Activated naive CD4-positive, alpha-beta T cell treated with anti-CD3 and anti-CD28 coated beads, Interleukin-2, amount 50 U/mL, for 16 hours (primary cell): ENCODE results near the gene ZMIZ1.

Experiments used
- DNase-seq: peaks from one replicate; pipeline ENCODE4 v3.0.0-alpha.2; 2020

The ZMIZ1 gene

DNA sequence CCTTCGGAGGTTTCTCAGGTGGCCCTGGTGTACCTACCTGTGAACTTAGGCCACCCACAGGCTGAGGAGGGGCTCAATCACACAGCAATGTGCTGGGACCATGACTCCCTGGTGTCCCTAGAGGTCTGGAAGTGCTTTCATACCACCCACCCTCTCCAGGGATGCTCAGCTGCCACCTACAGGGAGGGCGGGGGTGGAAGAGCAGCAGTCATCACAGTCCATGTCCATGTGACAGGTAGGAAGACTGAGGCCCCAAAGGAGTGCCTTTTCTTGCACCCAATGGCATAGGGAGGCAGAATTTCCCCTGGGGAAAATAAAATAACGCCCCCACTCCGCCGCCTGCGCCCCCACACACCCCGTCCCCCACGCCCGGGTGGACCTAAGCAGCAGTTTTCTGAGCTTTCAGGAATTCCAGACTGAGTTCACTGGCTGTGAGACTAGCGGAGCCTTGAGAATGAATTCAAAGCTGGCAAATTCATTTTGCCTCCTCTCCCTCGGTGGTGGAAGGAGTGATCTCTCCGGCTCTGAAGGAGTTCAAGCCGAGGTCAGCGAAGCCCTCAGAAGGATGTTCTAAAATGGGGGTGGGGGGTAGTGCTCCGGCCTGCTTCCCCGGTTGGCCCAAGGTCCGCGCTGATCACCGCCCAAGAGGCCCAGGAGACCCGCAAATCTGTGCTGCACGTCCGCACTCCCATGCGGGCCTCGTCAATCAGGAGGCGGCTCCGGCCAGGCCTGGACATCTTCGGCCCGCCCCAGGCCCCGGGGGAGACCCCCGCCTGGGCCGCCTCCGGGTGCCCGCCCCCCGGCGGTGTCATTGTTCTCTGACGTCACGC, 2.1 kb upstream of the ZMIZ1 start:
- DNase-seq = no peak

DNA sequence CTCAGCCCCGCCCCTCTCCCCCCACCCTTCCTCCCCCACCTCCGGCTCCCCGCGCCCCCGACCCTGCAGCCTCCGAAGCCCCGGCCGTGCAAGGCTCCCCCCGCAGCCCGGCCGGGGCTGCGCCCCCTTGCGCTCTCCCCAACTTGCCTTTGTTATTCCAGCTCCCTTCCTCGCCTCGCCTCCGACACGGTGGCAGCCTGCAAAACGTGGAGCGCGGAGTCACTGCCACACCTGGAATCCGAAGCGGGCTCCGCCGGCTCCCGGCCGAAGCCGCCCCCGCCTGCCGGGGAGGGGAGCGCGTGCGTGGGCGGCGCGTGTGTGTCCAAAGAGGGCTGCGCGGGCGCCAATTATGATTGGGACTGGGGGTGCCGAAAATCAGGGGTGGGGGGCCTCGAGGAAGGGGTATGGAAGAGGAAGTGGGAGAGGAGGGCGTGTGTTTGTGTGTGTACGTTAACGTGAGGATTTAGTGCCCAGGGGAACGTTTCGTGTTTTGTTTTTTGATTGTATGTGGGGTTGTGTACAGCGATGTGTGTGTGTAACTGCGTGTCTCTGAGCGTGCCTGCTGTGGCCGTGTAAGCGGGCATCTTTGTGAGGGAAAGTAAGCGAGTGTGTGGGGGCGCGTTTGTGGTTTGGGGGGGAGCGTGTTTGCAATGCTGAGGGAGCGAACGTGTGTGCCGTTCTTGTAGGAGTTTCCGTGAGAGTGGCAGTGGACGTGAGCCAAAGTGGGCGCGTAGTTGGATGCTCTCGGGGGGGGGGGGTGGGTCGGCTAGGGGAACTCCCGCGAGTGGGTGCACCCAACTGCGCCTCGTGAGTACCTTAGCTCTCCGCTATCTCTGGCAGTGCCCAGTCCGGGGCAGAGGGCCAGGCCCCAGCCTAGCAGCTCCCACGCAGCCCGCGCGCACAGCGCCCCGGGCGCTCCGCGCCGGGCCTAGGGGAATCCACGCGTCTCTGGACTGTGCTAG, 1.2 kb upstream of the ZMIZ1 start:
- peak; percentile 85 for DNase-seq

DNA sequence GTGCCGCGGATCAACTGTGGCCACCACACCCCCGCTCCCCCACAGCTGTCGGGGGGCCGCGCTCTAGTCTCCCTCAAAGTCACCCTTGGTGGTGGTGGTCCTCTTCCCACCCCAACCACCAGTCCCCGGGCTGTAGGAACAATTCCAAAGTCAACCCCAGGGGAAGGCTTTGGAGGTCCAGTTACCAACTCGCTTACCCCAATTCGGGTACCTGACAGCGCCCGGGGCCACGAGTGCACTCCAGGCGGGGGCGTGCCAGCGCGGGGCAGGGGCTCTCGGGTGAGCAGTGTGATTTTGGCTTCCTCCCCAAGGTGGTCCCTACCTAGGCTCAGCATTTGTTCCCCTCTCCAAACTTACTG, 584 bp upstream of the ZMIZ1 start:
- DNase-seq = peak; percentile 39

DNA sequence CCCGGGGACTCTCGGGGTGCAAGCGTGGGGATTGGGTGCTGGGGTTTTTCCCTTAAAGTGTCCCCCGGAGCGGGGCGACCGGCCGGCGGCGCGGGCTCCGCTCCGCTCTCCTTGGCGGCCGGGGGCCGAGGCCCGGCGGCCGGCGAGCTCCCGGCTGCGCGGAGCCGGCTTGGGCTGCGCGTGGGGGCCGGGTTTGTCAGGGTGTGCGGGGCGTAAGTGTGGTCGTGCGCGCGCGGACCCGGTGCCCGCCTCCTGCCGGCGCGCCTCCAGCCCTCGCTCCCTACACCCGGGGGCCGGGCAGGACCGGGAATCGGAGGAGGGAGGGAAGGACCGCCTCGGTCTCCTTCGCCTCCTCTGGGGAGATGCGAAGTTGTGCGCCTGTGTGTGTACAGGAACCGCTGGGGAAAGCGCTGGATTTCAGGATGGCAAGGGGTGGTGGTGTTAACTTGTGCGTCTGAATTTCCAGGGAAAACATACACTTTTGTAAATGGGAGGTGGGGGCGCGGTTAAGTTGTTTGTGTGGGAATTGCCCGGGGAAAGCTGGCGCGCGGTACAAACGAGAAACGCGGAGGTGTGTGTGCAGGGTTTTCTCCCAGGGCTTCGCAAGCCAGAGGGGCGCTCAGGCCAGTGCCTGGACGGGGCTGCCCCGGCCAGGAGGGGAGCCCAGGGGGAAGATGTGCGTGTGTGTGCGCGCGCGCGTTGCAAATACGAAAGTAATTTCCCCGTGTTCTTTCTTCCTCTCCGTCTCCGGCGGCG, 737 bp downstream of the ZMIZ1 start:
- peak; percentile 59 for DNase-seq

DNA sequence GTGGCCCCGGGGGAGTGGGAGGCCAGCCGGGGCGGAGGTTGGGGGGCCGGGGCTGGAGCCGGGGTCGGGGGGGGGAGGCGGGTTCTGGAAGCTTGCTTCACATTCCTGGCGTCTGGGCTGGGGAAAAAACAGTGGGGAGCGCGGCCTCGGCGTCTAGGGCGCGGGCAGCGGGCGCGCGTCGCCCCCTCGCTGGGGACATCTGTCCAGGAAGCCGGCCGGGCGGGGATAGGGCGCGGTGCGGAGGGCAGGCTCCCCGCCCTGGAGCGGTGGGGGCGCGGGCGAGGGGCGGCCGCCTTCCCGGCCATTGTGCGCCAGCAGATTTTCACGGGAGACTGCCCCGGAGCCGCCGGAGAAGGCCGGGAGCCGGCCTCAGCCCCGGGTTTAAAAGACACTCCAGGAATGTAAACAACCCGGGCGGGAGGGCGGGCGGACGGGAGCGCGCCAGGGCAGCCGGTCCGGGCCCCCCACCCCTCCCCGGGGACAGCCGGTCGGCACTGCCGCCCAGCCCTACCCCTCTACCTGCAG, 1.4 kb downstream of the ZMIZ1 start:
- DNase-seq = no peak

DNA sequence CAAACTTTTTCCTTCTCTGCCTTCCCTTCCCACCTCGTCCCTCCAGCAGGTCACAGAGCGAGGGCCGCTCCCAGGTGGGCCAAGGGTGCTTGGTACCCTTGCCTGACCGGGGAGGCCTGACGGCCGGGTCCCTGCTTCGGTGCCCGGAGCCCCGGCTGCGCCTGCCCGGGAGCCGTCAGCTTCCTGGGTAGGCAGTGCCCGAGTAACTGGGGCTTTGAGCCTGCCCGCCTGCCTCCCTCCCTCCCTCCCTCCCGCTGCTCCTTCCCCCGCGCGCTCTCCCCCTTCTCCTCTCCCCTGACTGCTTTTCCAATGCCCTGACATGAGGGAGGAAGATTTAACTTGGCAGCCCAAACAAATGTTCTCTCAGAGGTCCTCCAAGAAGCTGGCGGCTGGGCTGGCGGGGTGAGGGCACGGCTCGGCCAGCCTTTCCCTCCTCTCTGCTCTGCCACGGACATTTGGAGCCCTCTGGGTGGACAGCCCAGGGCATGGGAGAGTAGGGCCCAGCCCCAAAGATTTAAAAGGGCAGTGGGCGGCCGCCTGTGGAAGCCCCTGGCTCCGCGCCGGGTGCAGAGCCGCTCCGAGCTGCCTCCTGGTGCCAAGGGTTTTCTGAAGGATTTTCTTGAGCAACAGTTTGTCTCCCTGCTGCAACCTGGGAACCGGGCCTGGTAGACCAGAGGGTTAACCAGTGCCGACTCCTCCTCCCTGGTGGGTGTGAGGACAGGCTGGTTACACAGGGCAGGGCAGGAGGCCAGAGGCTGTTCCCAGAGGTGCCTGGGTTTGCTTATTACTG, 2.0 kb downstream of the ZMIZ1 start:
- peak; percentile 24 for DNase-seq

DNA sequence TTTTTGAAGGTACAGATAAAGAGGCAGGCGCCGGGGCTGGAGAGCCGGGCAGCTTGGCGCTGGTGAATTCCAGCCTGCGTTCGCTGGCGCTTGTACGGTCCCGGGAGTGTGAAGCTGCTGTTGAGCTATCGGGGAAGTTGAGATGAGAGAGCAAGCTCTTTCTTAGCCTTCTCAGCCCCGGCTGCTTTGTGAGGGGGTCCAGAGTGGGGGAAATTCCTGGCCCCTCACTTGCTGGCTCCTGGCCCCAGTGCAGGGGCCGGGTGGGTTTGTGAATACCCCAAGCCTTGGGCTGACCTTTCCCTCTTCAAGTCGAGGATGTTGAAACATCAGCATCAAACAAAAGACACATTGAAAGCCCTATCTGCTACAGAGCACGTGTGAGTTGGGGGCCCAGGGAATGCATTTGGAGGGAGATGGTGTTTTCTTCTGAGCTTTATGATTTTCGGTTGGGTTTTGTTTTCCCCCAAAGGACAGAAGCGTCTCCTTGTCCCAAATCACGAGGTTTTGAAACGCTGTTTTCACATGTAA, 2.7 kb downstream of the ZMIZ1 start:
- DNase-seq = no peak

DNA sequence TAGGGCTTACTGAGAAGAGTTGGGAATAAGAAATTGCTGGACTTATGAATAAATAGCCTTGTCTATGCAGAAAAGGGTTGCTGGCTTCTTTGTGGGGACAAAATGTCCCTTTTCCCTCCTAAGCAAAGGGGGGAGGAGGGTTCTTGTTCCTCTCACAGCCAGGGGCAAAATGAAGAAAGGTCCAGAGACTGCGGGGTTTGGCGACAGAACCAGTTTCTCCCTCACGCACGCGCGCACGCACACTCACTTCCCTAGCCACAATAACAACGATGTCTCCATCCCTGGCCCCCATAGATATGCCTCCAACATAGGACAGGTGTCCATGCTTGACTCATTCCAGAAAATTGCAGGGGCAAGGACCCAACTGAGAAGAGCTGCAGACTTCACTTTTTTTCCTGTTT, 3.3 kb downstream of the ZMIZ1 start:
- no peak for DNase-seq

DNA sequence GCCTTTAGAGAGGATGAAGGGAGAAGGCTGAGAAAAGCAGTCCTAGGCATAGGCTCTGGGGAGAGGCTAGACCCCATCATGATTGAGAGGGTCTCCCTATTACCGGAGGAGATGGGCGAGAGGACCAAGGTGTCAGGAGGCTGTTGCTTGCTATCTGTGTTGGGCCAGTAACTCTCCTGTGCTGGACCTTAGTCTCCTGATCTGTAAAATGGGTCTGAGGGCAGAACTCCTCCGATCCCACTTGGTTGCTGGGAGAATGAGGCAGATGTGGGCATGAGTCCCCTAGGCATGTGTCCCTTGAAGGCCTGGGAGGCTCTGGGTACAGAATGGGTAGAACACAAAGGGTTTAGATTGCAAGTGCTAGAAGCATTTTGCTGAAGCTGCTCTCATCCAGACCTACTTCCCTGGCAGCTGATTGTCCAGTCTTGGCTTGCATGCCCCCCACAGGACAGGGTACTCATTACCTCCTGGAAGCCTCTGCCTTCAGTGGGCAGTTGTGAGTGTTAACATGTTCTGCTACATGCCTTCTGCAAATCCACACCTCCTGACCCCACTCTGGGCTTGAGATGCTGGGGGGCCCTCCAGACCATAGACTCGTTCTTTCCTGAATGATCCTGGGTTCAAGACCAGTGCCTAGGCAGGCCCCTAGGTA, 4.4 kb downstream of the ZMIZ1 start:
- DNase-seq = no peak

DNA sequence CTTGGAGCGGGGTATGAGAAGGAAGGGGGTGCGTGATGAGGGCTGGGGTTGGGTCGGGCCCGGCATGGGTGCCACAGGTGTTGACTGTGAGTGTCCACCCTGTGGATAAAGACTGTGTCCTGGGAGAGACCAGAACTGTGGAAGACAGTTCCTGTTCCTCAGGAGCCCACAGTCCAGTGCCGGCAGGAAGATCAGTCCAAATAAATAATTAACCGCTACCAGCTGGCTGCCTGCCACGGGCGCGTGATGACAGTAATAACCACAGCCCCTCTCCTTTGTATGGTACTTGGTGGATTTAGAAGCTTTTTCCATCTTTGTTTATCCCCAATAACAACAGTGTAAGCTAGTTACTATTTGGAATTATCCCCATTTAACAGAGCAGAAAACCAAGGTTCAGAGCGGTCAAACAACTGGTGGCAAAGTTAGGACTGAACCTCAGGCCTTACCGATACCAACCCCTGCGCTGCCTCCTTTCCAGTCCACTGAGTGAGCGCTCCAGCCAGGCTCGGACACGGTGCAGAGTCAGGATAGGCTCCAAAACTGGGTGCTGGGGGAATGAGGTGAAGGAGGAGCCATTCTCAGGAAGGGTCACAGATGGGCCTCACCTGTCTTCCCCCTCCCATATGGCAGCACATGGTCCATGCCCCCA, 5.1 kb downstream of the ZMIZ1 start:
- DNase-seq = no peak

DNA sequence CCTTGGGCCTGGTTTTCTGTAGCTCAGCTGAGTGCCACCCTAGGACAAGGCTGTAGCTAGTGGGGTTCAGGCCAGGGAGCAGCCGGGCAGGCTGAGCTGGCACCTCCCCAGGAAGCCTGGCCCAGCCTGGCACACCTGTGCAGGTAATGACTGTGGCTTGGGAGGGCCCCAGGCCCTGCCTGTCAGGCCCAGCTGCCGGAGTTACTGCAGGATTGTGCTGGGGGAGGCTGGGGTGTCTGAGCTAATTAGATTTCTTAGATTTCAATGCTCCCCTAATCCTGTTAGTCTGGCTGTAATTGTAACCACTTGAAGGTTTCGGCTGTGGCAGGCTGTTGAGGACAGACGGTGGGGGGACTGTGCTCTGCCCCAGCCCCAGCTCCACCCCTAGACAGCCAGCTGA, 6.0 kb downstream of the ZMIZ1 start:
- no peak for DNase-seq

DNA sequence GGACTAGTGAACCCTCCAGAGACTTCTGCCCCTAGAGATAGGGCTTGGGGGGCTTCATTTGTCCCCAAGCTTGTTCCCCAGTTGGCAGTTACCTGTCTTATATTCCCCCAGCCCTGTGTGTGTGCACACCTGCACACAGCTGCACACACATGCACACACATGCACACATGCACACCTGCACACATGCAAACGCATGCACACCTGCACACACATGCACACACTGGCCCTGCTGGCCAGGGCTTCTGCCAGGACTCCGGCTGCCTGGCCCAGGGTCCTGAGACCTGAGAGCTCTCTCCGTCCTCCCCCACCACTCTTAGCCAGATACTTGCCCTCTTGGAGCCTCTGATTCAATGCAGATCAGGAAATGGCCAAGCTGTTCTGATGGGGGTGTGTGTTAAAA, 6.7 kb downstream of the ZMIZ1 start:
- DNase-seq = no peak

DNA sequence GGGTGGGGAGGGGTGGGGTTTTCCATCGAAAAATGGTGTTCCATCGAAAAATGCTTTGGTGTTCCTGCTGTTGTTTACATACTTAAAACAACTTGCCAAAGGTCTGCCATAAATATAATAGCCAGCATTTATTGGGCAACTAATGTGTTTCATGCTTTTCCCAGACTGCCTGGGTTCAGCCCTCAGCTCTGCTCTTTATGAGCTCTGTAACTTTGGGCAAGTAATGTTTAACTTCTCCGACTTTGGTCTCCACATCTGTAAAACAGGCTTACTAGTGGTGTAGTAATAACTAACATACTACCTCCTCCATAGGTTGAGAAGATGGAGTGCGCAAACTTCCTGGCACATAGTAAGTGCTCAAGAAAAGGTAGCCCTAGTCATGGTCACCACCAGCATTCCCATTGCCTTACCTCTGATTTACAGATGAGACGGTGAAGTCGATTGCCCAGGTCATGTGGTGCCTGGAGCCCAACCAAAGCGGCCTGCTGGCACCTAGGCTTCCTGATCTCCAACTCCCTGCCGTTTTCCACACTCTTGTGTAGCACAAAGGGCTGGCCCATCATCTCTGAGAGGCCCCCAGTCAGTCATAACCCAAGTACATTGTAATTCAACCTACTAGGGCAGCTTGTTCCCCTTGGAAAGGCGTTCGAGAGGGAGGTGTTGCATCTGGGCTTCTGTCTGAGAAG, 8.9 kb downstream of the ZMIZ1 start:
- DNase-seq = no peak

DNA sequence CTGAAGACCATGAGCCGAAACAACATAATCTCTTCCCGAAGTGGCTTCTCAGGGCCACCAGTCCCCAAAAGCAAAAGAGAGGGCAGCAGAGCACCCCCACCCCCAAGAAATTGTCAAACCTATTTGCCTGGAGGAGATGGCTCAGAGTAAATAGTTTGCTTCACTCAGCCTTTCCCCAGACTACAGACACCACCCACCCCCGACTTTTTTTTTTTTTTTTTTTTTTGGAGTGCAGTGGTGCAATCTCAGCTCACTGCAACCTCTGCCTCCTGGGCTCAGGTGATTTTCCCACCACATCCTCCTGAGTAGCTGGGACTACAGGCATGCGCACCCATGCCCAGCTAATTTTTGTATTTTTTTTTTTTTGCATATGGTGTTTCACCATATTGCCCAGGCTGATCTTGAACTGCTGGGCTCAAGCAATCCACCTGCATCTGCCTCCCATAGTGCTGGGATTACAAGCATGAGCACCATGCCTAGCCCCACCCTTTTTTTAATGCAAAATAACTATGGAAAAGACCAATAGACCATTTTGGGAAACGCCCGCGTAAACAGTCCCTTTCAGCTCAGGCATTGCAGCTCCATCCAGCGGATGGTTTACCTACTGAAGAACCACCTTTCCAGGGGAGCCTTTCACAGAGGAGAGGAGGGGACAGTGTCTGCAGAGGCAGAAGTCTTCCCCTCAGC, 9.7 kb downstream of the ZMIZ1 start:
- no peak for DNase-seq

DNA sequence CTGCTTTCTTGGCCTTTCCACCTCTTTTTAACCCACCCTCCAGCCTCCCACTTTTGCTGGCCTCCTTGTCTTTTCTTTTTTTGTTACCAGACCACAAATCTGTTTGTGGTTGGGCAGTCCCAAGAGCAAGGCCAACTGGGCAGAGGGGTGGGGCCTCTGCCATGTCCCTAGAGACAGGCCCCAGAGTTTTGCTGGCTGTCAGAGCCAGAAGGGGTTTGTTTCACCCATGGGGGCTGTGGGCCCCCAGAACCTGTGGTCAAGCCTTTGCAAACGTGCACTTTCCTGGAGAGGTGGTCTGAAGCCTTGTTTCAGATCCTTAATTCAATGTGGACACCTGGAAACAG, 10.3 kb downstream of the ZMIZ1 start:
- DNase-seq = no peak

DNA sequence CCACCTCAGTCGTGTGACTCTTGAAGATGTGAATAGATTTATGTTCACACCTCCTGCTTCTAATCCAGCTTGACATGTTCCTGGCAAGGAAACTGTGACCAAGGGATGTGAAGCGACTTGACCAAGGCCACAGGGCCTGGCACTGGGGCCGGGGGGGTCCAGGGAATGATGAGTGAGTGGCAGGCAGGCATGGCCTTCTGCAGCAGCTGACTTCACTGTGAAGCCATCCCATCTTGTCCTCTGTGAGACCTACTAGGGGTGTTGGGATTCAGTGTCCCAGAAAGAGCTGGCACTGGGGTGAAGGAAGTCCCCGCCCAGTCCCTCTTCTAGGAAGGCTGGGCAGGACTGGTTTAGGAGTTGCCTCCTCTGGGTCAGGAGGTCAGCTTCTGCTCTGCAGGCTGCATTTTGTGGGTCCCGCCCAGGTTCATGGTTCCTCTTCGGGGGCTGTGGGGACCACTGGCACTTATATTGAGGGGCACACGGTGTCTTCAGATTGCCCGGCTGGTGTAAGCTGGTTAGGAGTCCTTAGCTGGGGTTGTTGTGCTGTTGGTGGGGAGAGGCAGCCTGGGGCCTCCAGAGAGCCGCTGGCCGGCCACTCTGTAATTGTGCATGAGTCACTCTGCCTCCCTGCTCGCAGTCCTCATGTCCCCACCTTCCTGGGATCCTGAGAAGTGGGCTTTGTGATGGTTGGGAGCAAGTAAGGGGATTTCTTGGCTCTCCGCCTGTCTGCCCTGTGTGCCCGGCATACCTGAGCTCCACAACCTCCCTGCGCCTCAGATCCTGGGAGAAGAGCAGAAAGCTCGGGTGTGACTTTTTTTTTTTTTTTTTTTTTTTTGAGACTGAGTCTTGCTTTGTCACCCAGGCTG, 11.0 kb downstream of the ZMIZ1 start:
- no peak for DNase-seq

DNA sequence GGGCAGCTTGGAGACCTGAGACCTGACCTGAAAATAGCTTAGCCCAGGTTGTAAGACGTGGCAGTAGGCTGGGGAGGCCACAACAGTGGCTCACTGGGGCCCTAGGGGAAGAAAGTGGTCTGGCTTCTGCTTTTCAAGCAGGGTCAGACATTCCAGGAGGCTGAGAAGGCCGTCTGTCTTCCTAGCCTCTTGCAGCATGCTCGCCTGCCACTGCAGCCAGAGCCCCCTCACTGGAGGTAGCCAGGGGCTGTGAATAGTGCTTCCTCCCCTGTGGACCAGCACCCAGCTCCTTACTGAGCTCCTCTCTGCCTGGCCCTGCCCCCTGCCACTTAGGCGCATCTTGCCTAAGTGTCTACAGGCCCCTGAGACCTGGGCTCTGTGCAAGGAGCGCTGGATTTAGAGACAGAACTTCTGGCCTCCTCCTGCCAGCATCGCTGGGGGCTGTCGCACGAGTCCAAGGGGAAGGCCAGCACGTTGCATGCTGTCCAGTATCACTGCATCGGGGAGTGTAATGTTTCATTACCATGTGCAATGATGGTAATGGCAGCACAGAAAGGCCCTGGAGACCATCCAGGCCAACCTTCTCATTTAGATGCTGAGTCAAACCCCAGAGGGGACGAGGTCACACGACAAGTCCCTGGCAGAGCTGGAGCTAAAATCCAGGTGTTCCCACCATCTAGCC, 12.7 kb downstream of the ZMIZ1 start:
- DNase-seq = no peak

DNA sequence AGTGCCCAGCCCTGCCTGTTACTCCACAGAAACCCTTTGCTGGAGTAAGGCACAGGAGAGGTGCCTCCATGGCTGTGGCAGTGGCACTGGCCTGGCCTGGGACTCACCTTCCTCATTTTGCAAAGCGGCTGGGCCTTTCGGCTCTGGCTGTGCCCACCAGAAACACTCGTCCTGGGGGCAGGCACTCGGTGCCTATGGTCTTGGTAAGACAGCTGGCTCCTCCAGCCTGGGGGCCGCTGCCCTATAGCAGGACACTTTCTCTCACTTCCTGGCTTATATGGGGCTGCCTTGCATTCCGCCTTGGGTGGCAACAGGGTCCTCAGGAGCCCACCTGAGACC, 13.2 kb downstream of the ZMIZ1 start:
- no peak for DNase-seq
